HepG2 (cell line): ENCODE data around the gene ANKRD52. TPM values are rescaled to one million over a fixed set of nuclear protein-coding genes. Genes with fewer than 3 reads are reported as not detected.

Experiments
- ATAC-seq: fragments of 200-7000 bp; cut with Tn5 transposase; 3 replicates; pipeline ENCODE4 v1.9.1; 2020; ENCODE audit warnings: mild to moderate bottlenecking, moderate library complexity
- BruUV-seq: library from RNA; stranded (reverse); fragments of 400-500 nt; replicated peaks from 2 replicates; lab custom pipeline; 2021; lab: Mats Ljungman, UMichigan
- CTCF ChIA-PET: fragments of 300-600 bp; formaldehyde crosslinking; extraction: SDS; loops from one replicate; lab custom pipeline; 2021; ENCODE audit warnings: low total read pairs, inconsistent platforms, low intra/inter-chr PET ratio; lab: Yijun Ruan, JAX
- POLR2A ChIA-PET: fragments of 350-600 bp; sonication (Branson Sonifier 250); formaldehyde crosslinking; loops from one replicate; lab custom pipeline; 2020; ENCODE audit warnings: antibody characterized with exemption, inconsistent platforms; lab: Yijun Ruan, JAX
- DNase-seq: peaks from one replicate; pipeline ENCODE4 v3.0.0-alpha.2; 2015; ENCODE audit warnings: low spot score
- FAIRE-seq: peaks from 3 replicates; lab custom pipeline; 2011; peaks lifted over from hg19 to GRCh38; lab: Jason Lieb, UNC
- H2AFZ ChIP-seq: one replicate; pipeline ENCODE4 v1.6.1; 2011; ENCODE audit warnings: low read length, inconsistent platforms
- H3K27ac ChIP-seq: fragments of 300-600 bp; 3 replicates; pipeline ENCODE4 v1.8.0; 2011; ENCODE audit warnings: mixed run types, mild to moderate bottlenecking, mixed read lengths, low read length, inconsistent platforms; ENCODE audit not compliant: insufficient read depth; ENCODE audit errors: extremely low read length
- H3K27me3 ChIP-seq, 2 experiments: fragments of 200-600 bp in 1 of 2; 2 replicates in 1 of 2; 3 replicates in 1 of 2; pipeline versions ENCODE4 v1.6.0 to v1.8.0; 2011; ENCODE audit warnings: low read length in 2 of 2, mild to moderate bottlenecking in 2 of 2, moderate library complexity in 2 of 2, inconsistent platforms in 1 of 2; ENCODE audit not compliant: insufficient read depth in 2 of 2, control insufficient read depth in 1 of 2
- H3K36me3 ChIP-seq, 2 experiments: fragments of 200-600 bp in 1 of 2; replicated peaks in 1 of 2; 2 replicates in 1 of 2; 3 replicates in 1 of 2; pipeline versions ENCODE4 v1.5.1 to v1.8.0; 2011; ENCODE audit warnings: low read length in 2 of 2, inconsistent platforms in 1 of 2; ENCODE audit not compliant: insufficient read depth in 2 of 2, control insufficient read depth in 1 of 2
- H3K4me1 ChIP-seq: 2 replicates; pipeline ENCODE4 v1.5.1; 2012; ENCODE audit warnings: low read length, inconsistent platforms; ENCODE audit not compliant: insufficient read depth
- H3K4me2 ChIP-seq: 2 replicates; pipeline ENCODE4 v1.6.0; 2011; ENCODE audit warnings: low read depth, low read length, inconsistent platforms
- H3K4me3 ChIP-seq, 3 experiments: fragments of 200-600 bp in 1 of 3; sonication (generic), shearing (Covaris generic) in 1 of 3; replicated peaks in 1 of 3; 2 replicates each; pipeline ENCODE4 v1.5.1; 2011 to 2016; ENCODE audit warnings: low read length in 3 of 3, inconsistent platforms in 2 of 3, low read depth in 2 of 3, mild to moderate bottlenecking in 2 of 3, control low read depth in 1 of 3, mixed read lengths in 1 of 3; ENCODE audit not compliant: insufficient read depth in 1 of 3
- H3K79me2 ChIP-seq: one replicate; pipeline ENCODE4 v1.6.1; 2011; ENCODE audit warnings: low read length, inconsistent platforms; ENCODE audit not compliant: insufficient read depth
- H3K9ac ChIP-seq: 2 replicates; pipeline ENCODE4 v1.6.0; 2011; ENCODE audit warnings: mild to moderate bottlenecking, low read depth, low read length, inconsistent platforms; ENCODE audit not compliant: insufficient read depth
- H3K9me3 ChIP-seq: 2 replicates; pipeline ENCODE4 v1.5.1; 2012; ENCODE audit warnings: mild to moderate bottlenecking, low read length
- H4K20me1 ChIP-seq: 2 replicates; pipeline ENCODE4 v1.6.0; 2011; ENCODE audit warnings: inconsistent platforms, mild to moderate bottlenecking, low read length, moderate library complexity; ENCODE audit not compliant: insufficient read depth
- KLF6 ChIP-seq: IDR thresholded peaks from 2 replicates; pipeline ENCODE4 v1.8.0; 2016; ENCODE audit warnings: missing biosample characterization, missing genetic modification reagents
- LBX2 ChIP-seq: sonication (generic); formaldehyde crosslinking; IDR thresholded peaks from 2 replicates; pipeline ENCODE4 v1.5.0; 2020; ENCODE audit warnings: missing genetic modification reagents, mild to moderate bottlenecking, borderline replicate concordance
- PRPF4 ChIP-seq: fragments of 200-400 bp; formaldehyde crosslinking; IDR thresholded peaks from 2 replicates; pipeline ENCODE4 v1.6.1; 2016; ENCODE audit warnings: low read length, low read depth; ENCODE audit not compliant: poor library complexity, severe bottlenecking
- RAD51 ChIP-seq: fragments of 450-650 bp; IDR thresholded peaks from 2 replicates; pipeline ENCODE4 v1.6.1; 2016; ENCODE audit warnings: borderline replicate concordance
- SPEN ChIP-seq: sonication (generic); formaldehyde crosslinking; IDR thresholded peaks from 2 replicates; pipeline ENCODE4 v1.5.1; 2020; ENCODE audit warnings: low read depth, mild to moderate bottlenecking, missing genetic modification reagents
- TBX2 ChIP-seq: sonication (generic); formaldehyde crosslinking; IDR thresholded peaks from 2 replicates; pipeline ENCODE4 v1.5.0; 2020; ENCODE audit warnings: missing genetic modification reagents, mild to moderate bottlenecking, borderline replicate concordance
- TP53 ChIP-seq: sonication (generic); formaldehyde crosslinking; conservative IDR thresholded peaks from 2 replicates; pipeline ENCODE4 v1.4.0; 2020; ENCODE audit warnings: missing genetic modification reagents
- ZBTB7A ChIP-seq: sonication (generic); formaldehyde crosslinking; IDR thresholded peaks from 2 replicates; pipeline ENCODE4 v1.8.0; 2022; ENCODE audit warnings: mild to moderate bottlenecking, missing genetic modification reagents
- ZFP36L2 ChIP-seq: sonication (generic); formaldehyde crosslinking; IDR thresholded peaks from 2 replicates; pipeline ENCODE4 v1.4.0; 2020; ENCODE audit warnings: missing genetic modification reagents
- ZKSCAN5 ChIP-seq: sonication (generic); formaldehyde crosslinking; IDR thresholded peaks from 2 replicates; pipeline ENCODE4 v1.5.1; 2020; ENCODE audit warnings: mild to moderate bottlenecking, missing genetic modification reagents
- ZNF263 ChIP-seq: sonication (generic); formaldehyde crosslinking; IDR thresholded peaks from 2 replicates; pipeline ENCODE4 v1.4.0; 2020; ENCODE audit warnings: missing genetic modification reagents
- ZNF382 ChIP-seq: sonication (generic); formaldehyde crosslinking; IDR thresholded peaks from 2 replicates; pipeline ENCODE4 v1.5.0; 2020; ENCODE audit warnings: missing genetic modification reagents, mild to moderate bottlenecking, borderline replicate concordance
- ZNF432 ChIP-seq: sonication (generic); formaldehyde crosslinking; IDR thresholded peaks from 2 replicates; pipeline ENCODE4 v1.5.0; 2020; ENCODE audit warnings: missing genetic modification reagents, mild to moderate bottlenecking, borderline replicate concordance
- ZNF777 ChIP-seq: sonication (generic); formaldehyde crosslinking; IDR thresholded peaks from 2 replicates; pipeline ENCODE4 v1.4.0; 2020; ENCODE audit warnings: missing genetic modification reagents
- ZSCAN22 ChIP-seq: sonication (generic); formaldehyde crosslinking; IDR thresholded peaks from 2 replicates; pipeline ENCODE4 v1.4.0; 2020; ENCODE audit warnings: mild to moderate bottlenecking, missing genetic modification reagents
- WGBS: methylation state at CpG from one replicate; pipeline ENCODE4 v1.1.6; 2017; ENCODE audit warnings: low lambda C conversion rate; 5-methylcytosine and 5-hydroxymethylcytosine counted together
- in situ Hi-C: cut with HindIII; loops from 2 replicates; pipeline ENCODE4 v1.10.0; 2017; ENCODE audit warnings: low pct_unique_long_range_greater_than_20kb; ENCODE audit not compliant: extremely low pct_ligation_motif_present
- intact Hi-C: fragments of 100-400 bp; cut with micrococcal nuclease; formaldehyde crosslinking; loops from one replicate; pipeline ENCODE4 v1.10.0; 2022; ENCODE audit not compliant: unreplicated experiment
- polyA plus RNA-seq, 8 experiments: library from polyadenylated mRNA; depleted of rRNA in 3 of 8; stranded (reverse) in 7 of 8; unstranded in 1 of 8; fragments of >200 nt; fragmentation: Illumina TruSeq in 4 of 8; extraction: Trizol in 4 of 8; gene quantifications; 2 replicates each; pipeline versions ENCODE4 v1.2.1 to v1.2.3, GENCODE V29; 2011 to 2016; ENCODE audit warnings: low read depth in 4 of 8, missing spikeins in 1 of 8, mixed read lengths in 1 of 8; ENCODE audit not compliant: insufficient read depth in 1 of 8
- total RNA-seq, 5 experiments: library from RNA; depleted of rRNA; stranded (reverse); fragments of >200 nt; fragmentation: Illumina TruSeq; extraction: Trizol; gene quantifications; 2 replicates each; pipeline ENCODE4 v1.2.3, GENCODE V29; 2016; ENCODE audit warnings: low read depth in 1 of 5

The ANKRD52 gene
- total and polyA plus RNA-seq, 2 of the 13 experiments (the other 11 are each of a cell fraction or from before 2014, with no cell fraction given) = 7.8 to 9.2 TPM

- TF ChIP-seq ZKSCAN5 (CRISPR knock-in tag) = no peak
- no peak for TF ChIP-seq KLF6
- TF ChIP-seq ZNF263 (CRISPR knock-in tag) = peak; percentile 73
- no peak for TF ChIP-seq ZNF777
- TF ChIP-seq TP53 (CRISPR knock-in tag) = no peak
- TF ChIP-seq ZFP36L2 = no peak
Measured at GRCh38 chr12:56299308-56299852, 41.2 kb upstream of the ANKRD52 start (continued).

GRCh38 chr12:56298828-56299227, 40.6 kb upstream of the ANKRD52 start:
- intact Hi-C loops = no loop called here
- Histone ChIP-seq H3K36me3 (peaks cover 2 to 11% of the 10 kb centered on the region in 2 experiments; a peak in 2 of 5 replicates), H3K27ac (peak overlapping the region; percentile 96)

More at GRCh38 chr12:56298828-56299227, 40.6 kb upstream of the ANKRD52 start:
- Histone ChIP-seq H3K4me2 (peak overlapping the region; percentile 77), H2AFZ (no peak overlapping the region), H3K9ac (peak overlapping the region; percentile 86), H3K9me3 (no peaks in the 10 kb centered on the region), H3K79me2 (peaks cover 52% of the 10 kb centered on the region), H3K4me1 (peaks cover 74% of the 10 kb centered on the region), H4K20me1 (no peaks in the 10 kb centered on the region; the same call in 1 of the 2 replicates), H3K4me3 (peak overlapping the region; percentile 76 to 97 (median 94); a peak in 5 of 6 replicates), H3K27me3 (no peaks in the 10 kb centered on the region; a peak in 1 of 5 replicates)
- TF ChIP-seq ZNF382 (CRISPR knock-in tag) = no peak
- no peak for TF ChIP-seq TP53 (CRISPR knock-in tag)
- TF ChIP-seq ZBTB7A (CRISPR knock-in tag) = no peak
- no peak for TF ChIP-seq RAD51
- TF ChIP-seq PRPF4 = no peak
- no peak for TF ChIP-seq SPEN (CRISPR knock-in tag)
- no peak for TF ChIP-seq ZNF432 (CRISPR knock-in tag)
- TF ChIP-seq TBX2 (CRISPR knock-in tag) = no peak
- TF ChIP-seq ZSCAN22 = no peak
- no peak for TF ChIP-seq LBX2 (CRISPR knock-in tag)
- WGBS = 66% methylated on average over 5 of the region's 5 CpGs
- no peak for FAIRE-seq
- DNase-seq = no peak
- no TSS peak for BruUV-seq
- in situ Hi-C loops = no loop called here
- ChIA-PET CTCF (no interaction called here), POLR2A (interaction anchor here (0.8 to 2.8 kb wide), 10 partner anchors 9 to 181 kb away, joined by 3 to 16 read pairs (median 6); partner anchors contain the start of genes ANKRD52, COQ10A, ESYT1 and RNF41)
- ATAC-seq = no peak
